GM19372 (cell line): Measurements from ENCODE around the gene MBL2.

Source experiments
- ATAC-seq: cut with Tn5 transposase; IDR thresholded peaks from one replicate; pipeline ENCODE4 v1.9.1; 2021; ENCODE audit warnings: mild to moderate bottlenecking, low read depth, moderate library complexity; ENCODE audit not compliant: unreplicated experiment

MBL2 gene

GRCh38 chr10:52772623-52773022 is at the start of gene MBL2:
Gene MBL2, minus strand, starts transcription at chr10:52772784. Its CDS starts 1,149 bp downstream, at chr10:52771635.
- no peak for ATAC-seq

- ATAC-seq = no peak
Measured at GRCh38 chr10:52820309-52820708, 47.7 kb upstream of the MBL2 start.

DNA sequence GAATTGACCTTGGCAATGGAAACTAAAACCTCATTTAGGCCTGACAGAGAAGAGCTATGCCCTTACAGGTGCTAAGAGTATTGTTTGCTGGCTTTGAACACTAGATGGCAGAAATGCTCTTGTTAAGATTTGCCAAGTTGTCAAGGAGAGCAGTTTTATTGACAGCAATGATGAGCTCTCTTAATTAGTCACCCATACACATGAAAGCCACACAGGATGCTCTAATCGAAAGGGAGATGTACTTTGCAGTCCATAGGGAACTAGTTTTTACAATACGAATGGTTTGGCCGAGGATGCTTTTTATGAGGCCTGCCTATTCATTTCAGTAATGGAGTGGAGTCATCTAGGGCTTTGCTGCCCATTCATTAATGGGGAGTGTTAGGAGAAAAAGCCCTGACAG is 45.4 kb upstream of the MBL2 start:
- peak; percentile 91 for ATAC-seq

DNA sequence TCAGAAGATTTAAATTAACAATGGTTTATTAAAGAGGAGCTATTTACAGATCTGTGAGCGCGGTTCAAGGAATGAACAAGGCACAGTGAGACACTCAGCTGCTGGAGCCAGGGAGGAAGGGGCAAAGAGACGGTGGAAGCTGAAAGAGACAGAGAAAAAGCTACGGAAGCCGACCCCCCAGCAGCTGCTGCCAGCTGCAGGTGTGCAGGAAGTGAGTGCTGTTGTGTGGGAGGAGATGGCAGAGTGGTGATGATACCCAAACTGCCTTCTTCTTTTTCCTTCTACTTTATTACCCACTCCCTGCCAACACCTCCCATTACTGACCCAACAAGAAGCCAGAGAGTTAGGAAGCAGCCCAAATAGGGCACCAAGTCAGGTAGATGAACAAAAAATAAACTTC is 41.9 kb upstream of the MBL2 start:
- no peak for ATAC-seq

DNA sequence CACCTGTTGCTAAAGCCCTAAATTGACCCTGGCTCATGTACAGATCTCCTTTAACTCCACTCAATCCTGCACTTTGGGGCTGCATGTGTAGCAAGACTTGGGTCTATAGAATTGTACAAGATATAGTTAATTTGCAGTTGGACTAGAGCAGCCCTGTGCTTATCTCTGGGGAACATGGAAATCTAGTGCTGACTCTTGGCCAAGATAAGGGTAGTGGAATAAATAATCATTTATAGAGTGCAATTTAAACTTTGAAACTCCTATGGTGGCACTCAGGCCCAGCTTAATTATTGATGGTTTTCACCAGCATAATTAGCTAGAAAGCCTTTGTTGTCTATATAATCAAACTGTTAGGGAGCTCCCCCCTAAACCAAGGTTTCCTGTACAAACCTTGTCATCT is 39.2 kb upstream of the MBL2 start:
- ATAC-seq = no peak

DNA sequence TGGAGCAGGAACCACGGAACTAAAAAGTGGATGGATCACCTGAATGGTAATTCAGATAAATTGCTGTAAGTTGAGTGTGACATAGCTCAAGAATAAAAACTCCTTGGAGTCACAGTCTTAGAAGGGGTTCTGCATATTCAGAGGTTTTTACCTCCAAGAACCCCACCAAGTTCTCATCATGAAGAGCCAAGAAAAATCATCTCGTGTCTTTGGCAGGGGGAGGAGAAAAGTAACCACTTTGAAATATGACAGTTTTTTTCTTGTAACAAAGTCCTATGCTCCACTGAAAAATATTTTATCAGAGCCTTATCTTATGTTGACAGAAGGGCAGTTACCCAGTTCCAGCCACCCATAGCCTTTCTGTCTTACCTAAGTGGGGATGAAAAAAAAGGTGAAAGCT is 38.2 kb upstream of the MBL2 start:
- no peak for ATAC-seq

- ATAC-seq = no peak
Measured at GRCh38 chr10:52807803-52808202, 35.2 kb upstream of the MBL2 start.

DNA sequence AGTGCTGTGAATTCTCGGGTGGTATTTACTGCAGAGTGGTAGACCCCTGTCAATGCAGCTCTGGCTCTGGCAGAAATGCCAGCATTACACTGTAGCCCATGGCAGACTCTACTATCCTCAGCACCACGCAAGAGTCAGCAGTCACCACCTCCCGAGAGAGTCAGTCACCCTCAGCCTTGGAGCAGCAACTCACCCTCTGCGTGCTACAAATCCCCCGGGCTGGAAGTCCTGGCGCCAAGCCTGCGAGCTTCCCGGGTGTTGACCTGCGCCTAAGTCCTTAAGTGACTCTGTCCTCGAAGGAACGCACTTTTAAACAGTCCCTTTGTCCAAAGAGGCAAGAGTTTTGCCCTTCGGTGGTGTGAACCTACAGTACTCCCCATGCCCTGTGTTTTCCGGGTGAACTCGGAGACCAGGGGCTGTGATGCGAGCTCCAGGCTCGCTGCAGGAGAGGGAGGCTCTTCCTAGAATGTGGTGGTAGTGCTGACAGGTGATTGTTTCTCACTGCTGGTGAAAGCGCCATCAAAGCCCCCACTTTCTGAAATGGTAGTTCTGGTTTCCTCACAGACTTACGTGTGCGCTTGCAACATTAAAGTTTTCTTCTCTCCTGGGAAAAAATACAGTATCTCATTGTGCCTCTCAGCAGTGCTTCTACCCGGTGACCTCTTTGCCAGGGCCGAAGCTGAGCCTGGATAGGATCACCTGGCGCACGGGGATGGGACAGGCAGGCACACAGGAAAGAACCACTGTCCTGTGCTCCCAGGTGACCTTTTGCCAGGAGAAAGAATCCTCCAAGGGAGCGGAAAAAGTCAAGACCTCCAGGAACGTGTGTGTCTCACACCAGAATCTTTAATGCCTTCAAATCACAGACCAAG is 33.1 kb upstream of the MBL2 start:
- ATAC-seq = no peak

GRCh38 chr10:52801947-52802346 is 29.4 kb upstream of the MBL2 start:
- ATAC-seq = no peak

DNA sequence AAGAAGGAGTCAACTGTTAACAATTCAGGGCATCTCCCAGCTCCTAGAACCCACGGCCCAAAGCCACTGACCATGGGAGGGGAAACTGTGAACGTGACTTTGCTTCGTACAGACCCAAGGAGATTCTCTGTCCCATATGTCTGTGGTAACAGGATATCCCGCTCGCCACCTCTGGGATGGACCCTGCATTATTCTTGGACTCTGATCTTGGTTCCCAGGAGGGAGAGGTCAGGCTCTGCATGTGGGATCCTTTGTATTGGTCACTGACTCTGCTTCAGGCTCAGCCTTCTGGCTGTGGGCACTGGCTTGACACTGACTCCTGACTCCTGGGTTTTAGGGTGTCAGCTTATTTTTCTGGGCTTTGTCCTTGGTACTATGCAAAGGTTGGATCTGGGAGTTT is 13.5 kb upstream of the MBL2 start:
- no peak for ATAC-seq

DNA sequence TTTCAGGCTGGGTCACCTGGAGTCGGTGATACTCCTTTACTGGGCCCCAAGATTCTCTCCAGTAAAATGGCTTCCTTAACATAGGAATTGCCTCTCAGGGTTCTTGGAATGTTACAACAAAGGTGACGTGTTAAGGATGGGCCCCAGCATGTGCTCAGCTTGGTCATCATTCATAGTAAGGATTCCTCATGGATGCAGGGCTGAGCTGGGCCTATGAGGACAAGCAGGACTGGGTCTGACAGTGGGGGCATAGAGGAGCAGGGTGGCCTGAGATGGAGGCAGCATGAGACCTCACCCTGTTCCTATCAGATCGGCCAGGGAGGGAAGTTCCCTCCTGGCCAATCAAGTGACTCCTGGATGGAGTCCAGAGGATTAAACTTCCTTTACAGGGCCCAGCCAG is 12.8 kb upstream of the MBL2 start:
- ATAC-seq = no peak

DNA sequence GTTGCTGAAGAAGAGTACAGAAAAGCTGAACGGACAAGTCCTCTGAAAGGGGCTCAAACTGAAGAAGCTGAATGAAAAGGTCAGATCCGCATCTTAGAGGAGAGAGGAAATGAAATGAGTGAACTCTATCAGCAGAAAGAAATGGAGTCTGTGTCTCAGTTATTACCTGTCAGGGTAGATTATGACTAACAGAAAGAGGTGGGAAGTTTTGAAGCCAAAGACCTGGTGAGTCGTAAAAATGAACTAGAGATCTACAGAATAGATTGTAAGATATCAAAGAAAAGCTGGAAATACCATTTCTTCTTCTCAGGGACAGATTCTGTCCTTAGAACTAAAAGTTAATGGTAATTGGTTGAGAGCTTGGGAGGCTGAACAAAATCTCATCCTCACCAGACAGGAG is 11.1 kb upstream of the MBL2 start:
- no peak for ATAC-seq

DNA sequence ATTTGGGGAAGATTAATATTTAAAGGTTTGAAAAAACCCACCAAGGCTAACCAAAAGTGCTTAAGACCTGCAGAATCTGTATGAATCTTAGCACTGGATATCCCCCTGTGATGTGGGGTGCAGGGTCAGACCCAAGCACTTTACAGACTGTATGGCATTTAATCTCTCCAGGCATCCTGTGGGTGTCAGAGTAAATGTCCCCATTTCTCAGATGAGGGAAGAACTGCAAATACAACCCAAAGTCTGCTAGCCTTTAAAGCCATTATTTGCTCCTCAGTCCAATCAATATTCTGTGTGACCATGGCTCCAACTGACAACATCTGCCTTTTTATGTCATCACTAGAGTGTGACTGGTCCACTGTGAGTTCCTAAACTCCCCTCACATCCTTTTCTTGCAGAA is 10.0 kb upstream of the MBL2 start:
- ATAC-seq = no peak

DNA sequence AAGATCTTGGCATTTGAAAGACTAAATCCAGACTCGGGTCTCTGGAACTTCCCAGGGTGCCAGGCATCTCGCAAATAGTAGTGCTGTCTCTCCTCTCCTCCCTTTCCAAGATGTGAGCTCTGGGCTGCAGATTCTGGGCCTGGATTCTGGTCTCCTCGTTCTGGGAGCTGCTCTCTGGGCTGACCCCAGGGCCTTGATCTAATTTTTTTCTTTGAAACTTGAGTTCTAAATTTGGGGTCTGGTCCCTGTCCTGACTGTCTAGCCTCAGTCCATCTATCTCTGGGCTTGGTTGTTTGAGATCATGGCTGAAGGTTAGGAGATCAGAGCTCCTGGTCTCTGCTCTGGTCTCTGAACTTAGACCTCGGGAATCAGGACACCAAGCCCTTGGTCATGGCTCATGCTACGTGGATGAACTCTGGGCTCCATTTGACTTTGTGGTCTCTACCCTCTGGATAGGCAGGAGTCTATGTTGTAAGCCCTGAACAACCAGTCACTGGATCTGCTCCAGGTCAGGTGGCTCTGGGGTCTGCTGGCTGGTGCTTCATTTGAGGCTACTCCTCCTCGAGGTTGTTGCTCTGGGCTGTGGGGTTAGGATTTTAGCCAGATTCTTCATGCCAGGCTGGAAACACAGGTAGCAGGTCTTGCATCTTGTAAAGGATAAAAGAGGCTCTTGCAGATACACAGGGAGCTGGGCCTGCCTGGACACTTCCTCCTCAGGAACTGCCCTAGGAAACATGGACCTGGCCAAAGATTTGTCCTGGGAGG is 8.0 kb upstream of the MBL2 start:
- ATAC-seq = no peak

- ATAC-seq = peak; percentile 85
Measured at GRCh38 chr10:52779541-52780390, 7.2 kb upstream of the MBL2 start.

GRCh38 chr10:52778511-52779392 is 6.2 kb upstream of the MBL2 start:
- ATAC-seq = no peak

- no peak for ATAC-seq
Measured at GRCh38 chr10:52777414-52777813, 4.8 kb upstream of the MBL2 start.

GRCh38 chr10:52776471-52776903 is 3.9 kb upstream of the MBL2 start:
- no peak for ATAC-seq

DNA sequence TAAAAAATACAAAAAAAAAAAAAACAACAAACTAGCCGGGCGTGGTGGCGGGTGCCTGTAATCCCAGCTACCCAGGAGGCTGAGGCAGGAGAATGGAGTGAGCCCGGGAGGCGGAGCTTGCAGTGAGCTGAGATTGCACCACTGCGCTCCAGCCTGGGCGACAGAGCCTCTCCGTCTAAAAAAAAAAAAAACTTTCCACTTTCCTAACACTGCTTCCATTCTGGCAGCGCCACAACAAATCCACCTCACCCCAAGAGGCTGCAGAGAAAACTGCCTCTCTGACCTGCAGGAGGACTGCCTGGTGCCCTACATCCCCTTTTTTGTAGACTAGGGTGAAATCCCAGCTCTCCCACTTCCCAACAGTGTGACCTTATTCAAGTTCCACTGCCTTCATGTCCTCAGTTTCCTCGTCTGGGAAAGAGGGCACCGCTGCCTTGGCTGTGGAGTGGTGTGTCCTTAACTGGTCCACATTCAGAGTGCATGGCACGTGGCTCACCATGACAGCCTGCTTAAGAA is 2.6 kb upstream of the MBL2 start:
- no peak for ATAC-seq
